GM19467 (cell line): ENCODE results near the gene ADAMTS20.

Experiments used
- ATAC-seq: cut with Tn5 transposase; IDR thresholded peaks from one replicate; pipeline ENCODE4 v1.9.1; 2021; ENCODE audit warnings: mild to moderate bottlenecking, moderate library complexity; ENCODE audit not compliant: unreplicated experiment

Gene ADAMTS20

GRCh38 chr12:43317156-43317555, 234.8 kb downstream of the ADAMTS20 start:
- no peak for ATAC-seq

DNA sequence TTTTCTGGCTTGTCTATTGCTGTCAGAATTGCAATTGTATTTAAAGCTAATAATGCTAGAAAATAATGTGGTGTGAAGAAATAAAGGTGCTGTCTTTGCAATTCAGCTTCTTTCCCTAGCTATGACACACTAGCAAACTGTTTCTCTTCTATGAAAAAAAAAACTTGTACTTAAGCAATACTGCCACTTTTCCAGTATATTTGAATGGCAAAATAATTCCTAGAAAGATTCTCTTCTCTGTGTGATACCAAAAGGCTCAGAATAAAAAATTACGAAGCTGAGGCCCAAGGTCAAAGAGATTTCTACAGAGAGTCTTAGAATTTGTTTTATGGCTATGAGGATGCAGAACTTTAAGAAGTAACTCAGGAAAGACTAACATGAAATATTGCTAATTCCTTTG, 235.5 kb downstream of the ADAMTS20 start:
- no peak for ATAC-seq

GRCh38 chr12:43315961-43316360, 236.0 kb downstream of the ADAMTS20 start:
- no peak for ATAC-seq

DNA sequence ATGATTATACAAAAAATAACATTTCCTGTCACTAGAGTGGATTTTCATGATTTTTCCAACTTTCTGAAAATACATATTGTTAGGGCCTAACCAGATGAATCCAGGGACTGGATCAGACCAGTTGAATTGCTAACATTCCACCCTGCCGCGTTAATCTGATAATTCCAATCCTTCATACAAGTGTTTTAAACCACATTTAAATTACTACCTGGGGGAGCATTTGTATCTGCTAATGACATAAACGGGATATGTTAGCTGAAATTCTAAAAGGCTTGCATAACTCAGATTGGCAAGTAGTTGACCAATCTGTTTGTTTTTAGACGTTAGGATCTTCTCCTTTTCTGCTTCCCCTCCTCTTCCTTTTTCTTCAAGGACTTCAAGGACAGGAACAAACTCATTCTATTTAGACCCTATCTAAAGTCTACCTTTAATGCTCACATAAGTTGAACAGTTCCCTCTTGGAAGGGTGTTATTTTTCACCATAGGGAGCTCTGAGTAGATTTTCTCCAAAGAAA, 239.0 kb downstream of the ADAMTS20 start:
- ATAC-seq, result no peak

- ATAC-seq, result no peak
Measured at GRCh38 chr12:43310596-43310995, 241.4 kb downstream of the ADAMTS20 start.

DNA sequence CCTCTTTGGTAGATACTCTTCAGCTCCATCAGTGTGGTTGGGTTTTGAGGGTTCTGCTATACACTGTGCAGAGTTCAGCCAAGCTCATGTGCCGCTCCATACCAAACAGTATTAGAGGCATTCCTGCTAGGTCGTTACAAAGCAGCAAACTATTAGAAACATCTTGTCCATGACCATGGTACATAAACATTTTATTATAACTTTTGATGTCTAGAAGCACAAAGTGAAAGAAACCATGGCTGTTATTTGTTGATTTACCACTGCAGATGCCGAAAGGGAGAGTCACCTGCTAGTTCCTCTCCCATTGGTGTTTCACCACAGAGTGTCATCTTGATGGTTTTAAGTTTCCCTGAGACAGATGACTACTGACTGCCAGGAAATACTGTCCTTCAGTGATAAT, 242.0 kb downstream of the ADAMTS20 start:
- no peak for ATAC-seq

GRCh38 chr12:43308776-43309175, 243.2 kb downstream of the ADAMTS20 start:
- ATAC-seq, result no peak

GRCh38 chr12:43307126-43307525, 244.9 kb downstream of the ADAMTS20 start:
- no peak for ATAC-seq

- ATAC-seq, result no peak
Measured at GRCh38 chr12:43306066-43306465, 245.9 kb downstream of the ADAMTS20 start.

GRCh38 chr12:43305065-43305464, 246.9 kb downstream of the ADAMTS20 start:
- ATAC-seq, result no peak
